Testis (tissue), 2 donors: Measurements from ENCODE around the gene DAB2IP.

ENCODE experiments used
- POLR2A ChIP-seq: fragments of 450-650 bp; IDR thresholded peaks from one replicate; pipeline ENCODE4 v1.6.1; 2017; ENCODE audit warnings: antibody characterized with exemption, mild to moderate bottlenecking, moderate library complexity
- TF ChIP-seq, protein P1 (sequence below), 3 experiments: fragments of 450-650 bp in 2 of 3; fragments of 200-600 bp in 1 of 3; sonication (generic) in 1 of 3; IDR thresholded peaks; one replicate each; pipeline ENCODE4 v1.5.1; 2016 to 2019; ENCODE audit warnings: antibody characterized with exemption in 3 of 3, mild to moderate bottlenecking in 2 of 3, moderate library complexity in 1 of 3

GRCh38 chr9:121813519-121814210 lies 162.2 kb downstream of the DAB2IP start:
- TF ChIP-seq, protein P1, sequence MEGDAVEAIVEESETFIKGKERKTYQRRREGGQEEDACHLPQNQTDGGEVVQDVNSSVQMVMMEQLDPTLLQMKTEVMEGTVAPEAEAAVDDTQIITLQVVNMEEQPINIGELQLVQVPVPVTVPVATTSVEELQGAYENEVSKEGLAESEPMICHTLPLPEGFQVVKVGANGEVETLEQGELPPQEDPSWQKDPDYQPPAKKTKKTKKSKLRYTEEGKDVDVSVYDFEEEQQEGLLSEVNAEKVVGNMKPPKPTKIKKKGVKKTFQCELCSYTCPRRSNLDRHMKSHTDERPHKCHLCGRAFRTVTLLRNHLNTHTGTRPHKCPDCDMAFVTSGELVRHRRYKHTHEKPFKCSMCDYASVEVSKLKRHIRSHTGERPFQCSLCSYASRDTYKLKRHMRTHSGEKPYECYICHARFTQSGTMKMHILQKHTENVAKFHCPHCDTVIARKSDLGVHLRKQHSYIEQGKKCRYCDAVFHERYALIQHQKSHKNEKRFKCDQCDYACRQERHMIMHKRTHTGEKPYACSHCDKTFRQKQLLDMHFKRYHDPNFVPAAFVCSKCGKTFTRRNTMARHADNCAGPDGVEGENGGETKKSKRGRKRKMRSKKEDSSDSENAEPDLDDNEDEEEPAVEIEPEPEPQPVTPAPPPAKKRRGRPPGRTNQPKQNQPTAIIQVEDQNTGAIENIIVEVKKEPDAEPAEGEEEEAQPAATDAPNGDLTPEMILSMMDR (IDR thresholded peaks at IDR 0.05): no peak
- TF ChIP-seq POLR2A: no peak
